BE2C (cell line): Measurements from ENCODE around the gene DNAH10.

Source experiments
- DNase-seq: peaks from one replicate; pipeline ENCODE4 v3.0.0-alpha.2; 2020
- H3K27me3 ChIP-seq: fragments of 250-450 bp; sonication (Bioruptor Pico); 2 replicates; pipeline ENCODE4 v1.5.1; 2020; ENCODE audit warnings: mild to moderate bottlenecking
- H3K36me3 ChIP-seq: fragments of 250-450 bp; sonication (Bioruptor Pico); 2 replicates; pipeline ENCODE4 v1.5.1; 2020; ENCODE audit warnings: mild to moderate bottlenecking
- H3K4me1 ChIP-seq: fragments of 250-450 bp; sonication (Bioruptor Pico); 2 replicates; pipeline ENCODE4 v1.5.1; 2020
- H3K4me3 ChIP-seq: 2 replicates; pipeline ENCODE4 v1.5.1; 2011; ENCODE audit warnings: low read depth, low read length
- H3K9me3 ChIP-seq: fragments of 250-450 bp; sonication (Bioruptor Pico); 2 replicates; pipeline ENCODE4 v1.5.1; 2020
- TF ChIP-seq, protein P1 (sequence below): IDR thresholded peaks from 2 replicates; pipeline ENCODE4 v1.5.1; 2012; ENCODE audit warnings: mild to moderate bottlenecking, low read depth, low read length

DNAH10 gene

GRCh38 chr12:123897221-123897620 is 135.1 kb downstream of the DNAH10 start:
- no peak for DNase-seq
- H3K4me3 ChIP-seq, result no peak overlapping the region
- no peaks in the 10 kb centered on the region; the same call in 1 of the 2 replicates for H3K9me3 ChIP-seq
- TF ChIP-seq, protein P1, sequence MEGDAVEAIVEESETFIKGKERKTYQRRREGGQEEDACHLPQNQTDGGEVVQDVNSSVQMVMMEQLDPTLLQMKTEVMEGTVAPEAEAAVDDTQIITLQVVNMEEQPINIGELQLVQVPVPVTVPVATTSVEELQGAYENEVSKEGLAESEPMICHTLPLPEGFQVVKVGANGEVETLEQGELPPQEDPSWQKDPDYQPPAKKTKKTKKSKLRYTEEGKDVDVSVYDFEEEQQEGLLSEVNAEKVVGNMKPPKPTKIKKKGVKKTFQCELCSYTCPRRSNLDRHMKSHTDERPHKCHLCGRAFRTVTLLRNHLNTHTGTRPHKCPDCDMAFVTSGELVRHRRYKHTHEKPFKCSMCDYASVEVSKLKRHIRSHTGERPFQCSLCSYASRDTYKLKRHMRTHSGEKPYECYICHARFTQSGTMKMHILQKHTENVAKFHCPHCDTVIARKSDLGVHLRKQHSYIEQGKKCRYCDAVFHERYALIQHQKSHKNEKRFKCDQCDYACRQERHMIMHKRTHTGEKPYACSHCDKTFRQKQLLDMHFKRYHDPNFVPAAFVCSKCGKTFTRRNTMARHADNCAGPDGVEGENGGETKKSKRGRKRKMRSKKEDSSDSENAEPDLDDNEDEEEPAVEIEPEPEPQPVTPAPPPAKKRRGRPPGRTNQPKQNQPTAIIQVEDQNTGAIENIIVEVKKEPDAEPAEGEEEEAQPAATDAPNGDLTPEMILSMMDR, result no peak
- H3K4me1 ChIP-seq, result no peaks in the 10 kb centered on the region
- H3K27me3 ChIP-seq, result no peaks in the 10 kb centered on the region
- H3K36me3 ChIP-seq, result no peaks in the 10 kb centered on the region

DNA sequence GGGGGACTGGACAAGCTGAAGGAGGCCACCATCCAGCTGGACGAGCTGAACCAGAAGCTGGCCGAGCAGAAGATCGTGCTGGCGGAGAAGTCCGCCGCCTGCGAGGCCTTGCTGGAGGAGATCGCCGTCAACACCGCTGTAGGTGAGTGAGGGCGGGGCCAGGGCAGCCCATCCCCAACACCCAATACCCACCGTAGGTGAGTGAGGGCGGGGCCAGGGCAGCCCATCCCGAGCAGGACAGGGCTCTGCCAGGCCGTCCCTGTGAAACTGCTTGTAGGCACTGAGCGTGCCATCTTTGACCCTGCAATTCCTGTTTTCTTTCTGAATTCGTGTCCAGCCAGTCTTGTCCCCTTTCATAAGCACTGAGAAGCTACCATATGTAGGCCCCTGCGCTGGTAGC is 136.6 kb downstream of the DNAH10 start:
- H3K9me3 ChIP-seq, result no peaks in the 10 kb centered on the region; the same call in 1 of the 2 replicates
- H3K4me1 ChIP-seq, result no peaks in the 10 kb centered on the region
- H3K36me3 ChIP-seq, result no peaks in the 10 kb centered on the region
- DNase-seq, result no peak
- TF ChIP-seq, protein P1, result no peak
- H3K4me3 ChIP-seq, result no peak overlapping the region
- no peaks in the 10 kb centered on the region for H3K27me3 ChIP-seq

DNA sequence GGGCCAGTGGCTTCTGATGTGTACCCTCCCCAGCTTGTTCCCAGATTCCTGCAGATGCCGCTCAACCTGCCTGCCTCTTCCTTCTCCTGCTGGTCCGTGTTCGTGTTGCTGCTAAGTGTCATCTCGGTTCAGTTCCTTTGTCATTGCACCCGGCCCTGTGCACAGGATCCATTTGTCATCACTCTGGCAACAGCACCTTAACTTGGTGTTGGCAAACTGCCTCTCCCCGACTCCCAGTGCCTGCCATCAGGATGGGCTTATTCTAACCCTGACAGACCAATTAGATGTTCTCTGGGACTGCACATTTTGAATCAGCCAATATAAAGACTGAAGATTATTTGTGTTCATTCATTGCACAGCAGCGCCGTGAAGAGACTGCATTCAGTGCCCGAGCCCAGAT is 137.3 kb downstream of the DNAH10 start:
- no peaks in the 10 kb centered on the region for H3K27me3 ChIP-seq
- no peaks in the 10 kb centered on the region for H3K4me1 ChIP-seq
- TF ChIP-seq, protein P1, result no peak
- no peaks in the 10 kb centered on the region; the same call in 1 of the 2 replicates for H3K9me3 ChIP-seq
- no peaks in the 10 kb centered on the region for H3K36me3 ChIP-seq
- no peak for DNase-seq
- H3K4me3 ChIP-seq, result no peak overlapping the region

DNA sequence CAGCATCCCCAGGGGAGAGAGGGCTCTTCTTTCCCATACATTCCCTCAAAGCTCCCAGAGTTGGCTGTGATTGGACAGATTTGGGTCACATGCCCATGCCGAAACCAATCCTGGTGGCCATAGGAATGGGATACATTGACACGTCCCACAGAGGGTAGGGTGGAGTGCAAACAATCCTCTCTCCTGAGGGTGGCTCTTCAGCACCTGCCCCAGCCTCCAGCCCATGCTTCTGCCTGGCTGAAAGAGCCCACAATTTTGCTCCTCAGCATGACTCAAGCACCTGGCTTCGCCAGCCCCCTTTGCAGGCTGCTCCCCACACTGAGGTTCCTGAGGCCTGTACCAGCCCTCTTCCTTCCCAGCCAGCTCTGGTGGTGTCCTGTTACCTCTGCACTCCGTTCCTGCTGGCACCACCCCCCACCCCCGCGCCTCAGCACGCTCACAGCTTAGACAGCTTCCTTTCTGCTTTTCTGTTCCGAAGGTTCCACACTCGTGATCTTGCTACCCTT is 138.8 kb downstream of the DNAH10 start:
- no peaks in the 10 kb centered on the region for H3K4me1 ChIP-seq
- H3K27me3 ChIP-seq, result no peaks in the 10 kb centered on the region
- TF ChIP-seq, protein P1, result no peak
- no peaks in the 10 kb centered on the region for H3K36me3 ChIP-seq
- no peak overlapping the region for H3K4me3 ChIP-seq
- H3K9me3 ChIP-seq, result no peaks in the 10 kb centered on the region
- DNase-seq, result no peak

DNA sequence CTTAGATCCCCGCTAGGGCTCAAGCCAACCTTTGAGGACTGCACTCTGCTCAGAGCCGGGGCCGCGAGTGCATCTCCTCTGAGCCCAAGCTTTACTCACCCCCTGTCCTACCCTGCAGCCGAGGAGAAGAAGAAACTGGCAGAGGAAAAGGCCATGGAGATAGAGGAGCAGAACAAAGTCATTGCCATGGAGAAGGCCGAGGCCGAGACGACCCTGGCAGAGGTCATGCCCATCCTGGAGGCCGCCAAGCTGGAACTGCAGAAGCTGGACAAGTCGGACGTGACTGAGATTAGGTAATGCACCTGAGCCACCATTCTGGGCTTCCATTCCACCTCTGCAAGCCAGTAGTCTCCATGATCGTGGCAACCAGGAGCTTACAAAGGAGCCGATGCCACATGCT is 140.7 kb downstream of the DNAH10 start:
- Histone ChIP-seq H3K9me3 (no peaks in the 10 kb centered on the region), H3K4me1 (no peaks in the 10 kb centered on the region; the same call in 1 of the 2 replicates), H3K4me3 (no peak overlapping the region), H3K27me3 (no peaks in the 10 kb centered on the region), H3K36me3 (no peaks in the 10 kb centered on the region)
- DNase-seq, result no peak
- TF ChIP-seq, protein P1, result no peak

- Histone ChIP-seq H3K4me1 (peaks cover 4% of the 10 kb centered on the region), H3K4me3 (no peak overlapping the region), H3K9me3 (no peaks in the 10 kb centered on the region), H3K27me3 (no peaks in the 10 kb centered on the region), H3K36me3 (no peaks in the 10 kb centered on the region)
- TF ChIP-seq, protein P1, result no peak
- DNase-seq, result no peak
Measured at GRCh38 chr12:123903301-123904065, 141.4 kb downstream of the DNAH10 start.
